GM19035 (cell line): ENCODE measurements around the gene HLA-G.

Experiments used
- ATAC-seq: cut with Tn5 transposase; IDR thresholded peaks from one replicate; pipeline ENCODE4 v1.9.1; 2021; ENCODE audit not compliant: unreplicated experiment

HLA-G gene

DNA sequence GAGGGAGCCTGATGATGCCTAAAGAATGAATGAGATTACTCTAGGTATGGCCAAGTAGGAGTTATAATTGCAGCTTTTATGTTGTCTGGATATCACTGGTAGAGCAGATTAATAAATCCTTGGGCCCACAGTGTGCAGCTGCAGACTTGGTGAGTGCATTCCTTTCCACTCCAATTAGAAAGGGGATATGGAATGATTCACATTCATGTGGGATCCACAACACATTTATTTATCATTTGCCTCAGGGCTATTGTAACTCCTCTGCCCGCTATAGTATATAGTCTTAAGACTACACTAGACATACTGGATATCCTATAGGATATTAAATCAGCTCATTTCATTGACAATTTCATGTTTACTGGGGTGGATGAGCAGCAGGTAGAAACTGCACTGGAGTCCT is 11.6 kb upstream of the HLA-G start:
- ATAC-seq, result no peak

DNA sequence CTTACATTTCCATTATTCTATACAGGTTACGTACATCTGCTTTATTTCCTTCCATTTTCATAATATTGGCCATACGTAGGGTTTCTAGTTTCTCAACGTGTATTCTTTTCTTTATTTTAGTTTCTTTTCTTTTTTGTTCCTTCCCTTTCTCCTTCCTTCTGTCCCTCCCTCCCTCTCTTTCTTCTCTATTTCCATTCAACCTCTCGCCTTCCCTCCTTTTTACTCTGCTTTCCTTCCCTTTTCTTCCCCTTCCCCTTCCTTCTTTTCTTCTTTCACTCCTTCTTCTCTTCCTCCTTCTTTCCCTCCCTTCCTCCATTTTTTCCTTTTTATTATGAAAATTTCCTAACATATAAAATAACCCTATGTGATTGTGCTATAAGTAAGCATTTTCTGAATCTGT is 8.7 kb upstream of the HLA-G start:
- no peak for ATAC-seq

DNA sequence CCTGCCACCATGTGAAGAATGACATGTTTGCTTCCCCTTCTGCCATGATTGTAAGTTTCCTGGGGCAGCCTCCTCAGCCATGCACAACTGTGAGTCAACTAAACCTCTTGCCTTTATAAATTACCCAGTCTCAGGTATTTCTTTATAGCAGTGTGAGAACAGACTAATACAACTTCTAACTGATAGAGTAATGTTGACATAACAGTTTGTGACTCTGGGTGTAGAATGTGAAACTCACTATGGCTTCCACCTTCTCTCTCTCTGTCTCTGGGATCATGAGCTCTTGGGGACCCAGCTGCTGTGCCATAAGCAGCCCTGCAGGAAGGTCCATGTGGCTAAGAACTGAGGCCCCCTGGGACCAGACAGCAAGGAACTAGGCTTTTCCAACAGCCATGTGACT is 3.5 kb upstream of the HLA-G start:
- no peak for ATAC-seq

DNA sequence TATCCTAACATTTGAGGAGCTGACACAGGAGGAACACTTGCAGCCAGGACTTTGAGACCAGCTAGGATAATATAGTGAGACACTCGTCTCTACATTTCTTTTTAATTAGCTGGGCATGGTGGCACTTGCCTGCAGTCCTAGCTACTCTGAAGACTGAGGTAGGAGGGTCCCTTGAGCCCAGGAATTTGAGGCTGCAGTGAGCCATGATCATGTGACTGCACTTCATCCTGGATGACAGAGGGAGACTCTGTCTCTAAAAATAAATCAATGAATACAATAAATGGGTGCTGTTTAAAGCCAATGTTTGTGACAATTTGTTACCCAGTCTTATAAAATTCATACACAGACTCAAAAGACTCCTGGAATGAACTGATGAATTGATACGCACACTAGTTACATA is 1.8 kb upstream of the HLA-G start:
- ATAC-seq, result no peak

DNA sequence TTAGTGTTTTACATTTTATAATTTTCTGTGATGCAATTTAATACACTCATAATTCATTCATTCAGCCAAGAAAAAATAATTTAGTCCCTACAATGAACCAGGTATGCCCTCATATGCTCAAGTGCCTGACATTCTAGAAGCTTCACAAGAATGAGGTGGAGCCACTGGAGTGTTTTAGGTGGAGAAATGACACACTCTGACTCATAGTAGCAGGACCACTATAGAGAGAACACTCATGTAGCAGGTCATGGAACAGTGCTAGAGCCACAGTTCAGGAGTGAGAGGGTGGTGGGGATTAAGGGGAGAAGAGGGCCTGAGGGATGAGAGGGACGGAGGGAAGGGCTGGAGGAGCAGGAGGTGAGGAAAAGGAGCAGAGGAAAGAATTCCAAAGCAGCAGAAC is 1.4 kb upstream of the HLA-G start:
- no peak for ATAC-seq

DNA sequence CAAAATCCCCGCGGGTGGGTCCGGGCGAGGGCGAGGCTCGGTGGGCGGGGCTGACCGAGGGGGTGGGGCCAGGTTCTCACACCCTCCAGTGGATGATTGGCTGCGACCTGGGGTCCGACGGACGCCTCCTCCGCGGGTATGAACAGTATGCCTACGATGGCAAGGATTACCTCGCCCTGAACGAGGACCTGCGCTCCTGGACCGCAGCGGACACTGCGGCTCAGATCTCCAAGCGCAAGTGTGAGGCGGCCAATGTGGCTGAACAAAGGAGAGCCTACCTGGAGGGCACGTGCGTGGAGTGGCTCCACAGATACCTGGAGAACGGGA is 809 bp downstream of the HLA-G start:
- no peak for ATAC-seq

DNA sequence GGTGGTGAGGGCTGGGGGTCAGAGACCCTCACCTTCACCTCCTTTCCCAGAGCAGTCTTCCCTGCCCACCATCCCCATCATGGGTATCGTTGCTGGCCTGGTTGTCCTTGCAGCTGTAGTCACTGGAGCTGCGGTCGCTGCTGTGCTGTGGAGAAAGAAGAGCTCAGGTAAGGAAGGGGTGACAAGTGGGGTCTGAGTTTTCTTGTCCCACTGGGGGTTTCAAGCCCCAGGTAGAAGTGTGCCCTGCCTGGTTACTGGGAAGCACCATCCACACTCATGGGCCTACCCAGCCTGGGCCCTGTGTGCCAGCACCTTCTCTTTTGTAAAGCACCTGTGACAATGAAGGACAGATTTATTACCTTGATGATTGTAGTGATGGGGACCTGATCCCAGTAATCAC is 2.1 kb downstream of the HLA-G start:
- ATAC-seq, result no peak

DNA sequence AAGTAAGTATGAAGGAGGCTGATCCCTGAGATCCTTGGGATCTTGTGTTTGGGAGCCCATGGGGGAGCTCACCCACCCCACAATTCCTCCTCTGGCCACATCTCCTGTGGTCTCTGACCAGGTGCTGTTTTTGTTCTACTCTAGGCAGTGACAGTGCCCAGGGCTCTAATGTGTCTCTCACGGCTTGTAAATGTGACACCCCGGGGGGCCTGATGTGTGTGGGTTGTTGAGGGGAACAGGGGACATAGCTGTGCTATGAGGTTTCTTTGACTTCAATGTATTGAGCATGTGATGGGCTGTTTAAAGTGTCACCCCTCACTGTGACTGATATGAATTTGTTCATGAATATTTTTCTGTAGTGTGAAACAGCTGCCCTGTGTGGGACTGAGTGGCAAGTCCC is 2.8 kb downstream of the HLA-G start:
- ATAC-seq, result no peak

DNA sequence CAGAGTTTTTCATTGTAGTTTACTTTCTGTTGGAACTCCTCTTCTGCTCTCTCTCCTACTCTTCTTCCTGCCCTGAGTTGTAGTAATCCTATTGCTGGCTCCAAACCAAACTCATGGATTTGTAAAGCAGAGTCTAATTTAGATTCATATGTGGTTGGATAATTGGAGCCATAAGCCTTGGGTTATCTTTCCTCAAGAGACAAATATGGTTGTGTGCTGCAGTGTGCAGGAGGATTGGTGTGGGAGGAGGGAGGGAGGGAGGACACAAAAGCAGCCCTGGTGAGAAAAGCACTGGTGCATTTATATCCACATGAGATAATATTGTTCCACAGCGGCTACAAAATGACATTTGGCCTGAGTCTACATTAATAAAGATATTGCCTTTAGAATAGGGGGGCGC is 4.2 kb downstream of the HLA-G start:
- no peak for ATAC-seq

DNA sequence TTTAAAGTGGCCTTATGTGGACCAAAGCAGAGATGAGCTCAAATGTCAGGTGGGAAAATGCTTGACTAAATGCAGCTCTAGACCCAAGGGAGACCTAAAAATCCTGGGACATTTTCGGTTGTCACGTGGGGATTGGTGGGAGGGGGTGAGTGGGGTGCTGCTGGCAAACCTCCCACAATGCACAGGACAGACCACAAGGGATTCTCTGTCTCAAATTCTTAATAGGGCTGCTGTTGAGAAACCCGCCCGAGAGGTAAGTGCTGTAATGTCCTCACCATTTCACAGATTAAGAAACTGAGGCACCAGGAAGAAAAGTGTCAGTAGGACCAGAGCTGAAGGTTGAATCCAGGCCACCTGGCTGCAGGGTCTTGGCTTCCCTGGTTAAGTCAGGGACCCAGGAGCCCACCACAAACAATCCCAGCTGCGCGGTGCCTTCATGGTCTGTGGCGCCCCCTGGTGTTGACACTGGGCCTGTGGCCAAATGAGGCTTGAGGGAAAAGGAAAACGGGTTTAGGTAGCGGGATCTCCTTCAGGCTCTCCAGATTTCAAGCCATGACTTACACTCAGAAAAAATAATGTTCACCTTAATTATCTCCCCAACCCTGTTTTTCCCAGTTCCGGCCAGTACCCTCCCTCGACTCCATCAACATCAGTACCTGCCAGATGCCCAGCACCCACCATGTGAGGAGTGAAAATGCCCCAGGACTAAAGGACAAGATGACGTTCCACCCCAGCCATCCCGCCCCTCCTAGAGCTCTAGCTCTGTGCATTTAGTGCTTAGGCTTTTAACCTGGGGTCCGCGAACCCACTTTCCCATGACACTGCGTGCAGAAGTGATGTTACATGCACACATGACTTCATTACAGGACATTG is 7.2 kb downstream of the HLA-G start:
- no peak for ATAC-seq

DNA sequence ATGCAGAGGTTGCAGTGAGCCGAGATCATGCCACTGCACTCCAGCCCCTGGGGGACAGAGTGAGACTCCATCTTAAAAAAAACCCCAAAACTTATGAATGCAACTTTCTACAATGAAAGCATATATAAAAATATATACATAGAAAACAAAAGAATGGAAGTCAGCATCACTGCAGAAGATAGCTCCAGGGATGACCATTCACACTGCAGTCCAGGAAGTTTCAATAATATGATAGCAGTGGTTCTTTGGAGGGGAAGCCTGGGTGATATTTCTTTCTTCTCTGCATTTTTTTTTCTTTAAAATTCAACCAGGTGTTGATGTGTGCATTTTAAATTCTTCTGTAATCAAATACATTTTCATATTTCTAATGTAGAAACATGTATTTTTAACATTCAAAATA is 12.3 kb downstream of the HLA-G start:
- ATAC-seq, result no peak

DNA sequence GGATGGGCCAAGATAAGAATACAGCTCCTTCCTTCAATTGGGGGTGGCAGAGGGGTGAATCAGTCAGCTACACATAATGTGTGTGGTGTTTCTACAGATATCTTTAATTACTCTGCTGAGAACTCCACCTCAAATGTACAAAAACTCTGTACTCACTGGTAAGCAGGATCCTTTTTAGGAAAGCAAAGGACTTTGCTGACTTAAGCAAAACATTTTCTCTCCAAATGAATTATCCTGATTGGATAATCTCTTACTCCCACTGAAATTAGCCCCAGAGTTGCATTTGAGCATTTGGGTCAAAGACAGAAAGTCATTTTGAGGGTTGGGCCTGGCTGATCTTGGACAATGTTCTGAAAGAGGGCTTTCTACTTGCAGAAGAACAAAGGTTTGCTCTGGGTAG is 13.4 kb downstream of the HLA-G start:
- ATAC-seq, result no peak

DNA sequence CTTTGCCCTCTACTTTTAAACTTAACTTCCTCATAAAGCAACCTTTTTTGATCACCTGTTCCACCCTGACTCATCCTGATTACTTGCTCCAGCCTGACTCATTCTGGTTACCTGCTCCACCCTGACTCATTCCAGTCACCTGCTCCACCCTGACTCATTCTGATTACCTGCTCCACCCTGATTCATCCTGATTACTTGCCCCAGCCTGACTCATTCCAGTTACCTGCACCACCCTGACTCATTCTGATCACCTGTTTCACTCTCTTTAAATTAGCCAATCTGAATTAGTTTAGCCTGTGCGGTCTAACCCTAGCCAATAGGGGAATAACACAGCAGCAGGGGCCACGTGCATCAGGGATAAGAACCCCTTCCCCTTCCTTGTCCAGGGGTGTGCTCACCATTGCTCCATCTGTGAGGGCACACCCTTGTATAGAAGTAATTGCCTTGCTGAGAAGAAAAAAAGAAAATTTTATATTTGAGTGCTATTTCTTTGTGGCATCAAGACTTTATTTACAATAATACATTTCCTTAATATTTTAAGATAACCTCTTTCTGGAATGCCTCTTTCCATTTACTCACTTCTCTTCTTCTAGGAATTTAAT is 17.9 kb downstream of the HLA-G start:
- ATAC-seq, result no peak

DNA sequence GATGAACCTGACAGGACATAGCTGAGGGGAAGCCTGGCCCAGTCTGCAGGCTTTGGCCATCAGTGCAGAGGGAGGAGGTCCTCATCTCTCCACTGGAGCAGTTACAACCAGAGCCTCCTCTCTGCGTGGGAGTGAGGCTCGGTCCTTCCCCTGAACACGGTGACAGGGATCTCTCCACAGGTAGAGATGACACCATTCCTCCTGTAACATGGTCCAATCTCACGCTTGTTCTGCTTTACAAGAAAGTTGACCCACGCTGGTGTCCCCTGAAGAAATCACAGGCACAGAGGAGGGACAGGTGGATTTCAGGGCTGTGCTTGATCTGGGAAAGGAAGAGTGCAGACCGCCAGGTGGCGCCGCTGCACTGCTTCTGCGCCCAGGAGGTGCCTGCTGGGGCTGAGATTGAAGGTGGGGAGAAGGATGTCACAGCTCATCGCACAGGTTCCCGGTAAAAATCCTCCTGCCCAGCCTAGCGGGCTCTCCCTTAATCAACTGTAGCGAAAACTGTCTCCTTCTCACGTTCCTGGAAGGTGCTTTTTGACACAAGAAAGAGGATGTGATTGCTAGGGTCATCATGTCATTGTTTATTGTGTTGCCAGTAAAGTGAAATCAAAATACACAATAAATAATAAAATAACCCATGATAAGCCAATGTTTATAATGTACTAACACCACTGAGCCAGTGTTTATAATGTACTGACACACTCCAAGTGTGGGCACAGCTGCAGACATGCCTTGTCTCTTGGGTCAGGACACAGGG is 20.4 kb downstream of the HLA-G start:
- peak; percentile 58 for ATAC-seq

DNA sequence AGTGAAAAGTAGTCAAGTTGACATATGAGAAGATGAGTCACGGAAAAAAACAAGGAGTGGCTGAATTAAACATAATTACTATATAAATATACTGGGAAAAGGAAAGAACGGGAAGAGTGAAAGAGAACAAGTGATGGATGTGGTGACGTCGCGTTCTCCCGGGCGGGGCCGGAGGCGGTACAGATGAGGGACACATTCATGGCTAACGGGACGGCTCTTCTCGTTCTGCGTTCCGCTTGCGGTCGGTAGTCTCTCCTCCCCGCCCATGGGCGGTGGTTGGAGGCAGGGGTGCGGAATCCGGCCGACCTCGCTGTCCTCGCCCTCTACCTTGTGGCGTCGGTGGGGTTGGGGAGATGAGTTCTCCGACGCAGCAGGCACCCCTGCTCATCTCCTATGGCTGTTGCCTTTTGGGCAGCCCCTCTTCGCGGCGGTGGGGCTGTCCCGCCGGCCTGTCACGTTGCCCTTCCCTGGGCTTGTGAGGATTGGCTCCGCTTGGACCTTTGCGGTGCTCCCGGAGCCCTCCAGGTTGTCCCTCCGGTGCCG is 22.5 kb downstream of the HLA-G start:
- ATAC-seq, result no peak

DNA sequence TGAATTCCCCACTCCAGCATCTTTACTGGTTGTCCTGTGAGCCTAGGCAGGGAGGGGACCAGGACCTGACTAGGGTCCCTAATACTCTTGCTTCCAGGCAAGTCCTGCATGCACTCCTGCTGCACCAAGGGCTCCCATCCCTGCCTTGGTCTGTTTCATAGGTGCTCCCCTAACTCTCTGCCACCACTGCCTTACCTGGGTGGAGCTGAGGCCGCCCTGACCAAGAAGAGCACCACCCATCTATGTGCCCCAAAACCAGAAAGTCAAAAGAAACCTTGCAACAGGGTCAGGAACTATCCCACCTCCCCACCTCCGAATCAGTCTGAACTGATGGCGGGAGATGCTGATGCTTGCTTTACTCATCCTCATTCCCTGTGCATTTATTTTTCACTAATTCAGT is 23.6 kb downstream of the HLA-G start:
- ATAC-seq, result no peak

DNA sequence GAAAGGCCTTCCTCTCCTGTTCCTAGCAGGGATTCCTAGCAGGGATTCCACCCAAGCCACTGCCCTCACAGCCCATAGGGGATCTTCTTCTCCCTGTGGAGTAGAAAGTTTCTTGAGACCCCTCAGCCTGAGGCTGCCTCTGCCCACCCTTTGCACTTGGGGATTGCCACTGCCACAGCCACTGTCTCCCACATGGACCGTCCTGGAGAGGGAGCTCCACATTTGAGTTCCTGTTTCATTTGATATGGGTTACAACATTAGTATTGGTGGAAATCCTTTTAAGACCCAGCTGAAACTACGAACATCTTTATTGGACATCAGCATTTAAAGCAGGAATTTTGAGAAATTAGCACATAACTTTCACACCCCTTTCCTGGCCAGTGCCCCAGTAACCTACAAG is 25.6 kb downstream of the HLA-G start:
- ATAC-seq, result no peak

DNA sequence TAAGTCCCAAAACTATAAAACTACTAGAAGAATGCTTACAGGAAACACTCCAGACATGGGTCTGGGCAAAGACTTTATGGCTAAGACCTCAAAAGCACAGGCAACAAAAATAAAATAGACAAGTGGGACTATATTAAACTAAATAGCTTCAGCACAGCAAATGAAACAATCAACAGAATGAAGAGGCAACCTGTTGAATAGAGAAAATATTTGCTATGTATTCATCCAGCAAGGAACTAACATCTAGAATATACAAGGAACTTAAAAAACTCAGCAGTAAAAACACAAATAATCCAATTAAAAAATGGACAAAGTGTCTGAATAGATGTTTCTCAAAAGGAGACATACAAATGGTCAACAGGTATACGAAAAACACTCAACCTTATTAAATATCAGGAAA is 30.4 kb downstream of the HLA-G start:
- ATAC-seq, result no peak

DNA sequence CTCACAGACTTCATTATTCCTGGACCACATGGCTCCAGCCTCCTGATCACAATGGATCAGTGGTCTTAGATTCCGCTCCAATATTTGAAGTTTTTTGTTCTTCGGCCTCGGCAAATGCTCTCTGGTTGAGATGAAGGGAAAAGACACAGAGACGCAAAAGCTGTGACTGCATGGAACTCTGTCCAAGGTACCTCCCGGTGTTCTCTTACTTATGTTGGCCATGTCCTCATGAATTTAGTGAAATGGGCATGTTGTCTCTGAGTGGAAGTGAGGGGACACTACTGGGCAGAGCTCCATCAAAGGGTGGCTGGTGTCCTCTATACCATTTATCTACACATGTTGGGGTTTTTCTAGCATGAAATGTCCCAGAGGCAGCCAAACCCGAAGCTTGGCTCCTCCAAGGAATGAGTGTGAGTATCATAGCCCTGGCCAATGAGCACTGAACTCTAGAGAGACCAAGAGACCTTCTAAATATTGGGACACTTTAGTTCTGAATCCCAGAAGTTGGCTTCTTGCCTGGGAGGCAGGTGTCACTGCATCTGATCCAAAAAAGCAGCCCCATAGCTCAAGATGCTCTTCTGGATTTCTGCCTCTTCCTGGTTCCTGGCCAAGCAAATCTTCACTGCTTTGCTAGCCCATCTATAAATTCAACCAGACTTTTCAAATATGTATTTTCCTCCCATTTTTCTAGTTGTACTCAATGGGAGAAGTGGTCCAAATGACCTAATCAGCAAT is 34.1 kb downstream of the HLA-G start:
- no peak for ATAC-seq

DNA sequence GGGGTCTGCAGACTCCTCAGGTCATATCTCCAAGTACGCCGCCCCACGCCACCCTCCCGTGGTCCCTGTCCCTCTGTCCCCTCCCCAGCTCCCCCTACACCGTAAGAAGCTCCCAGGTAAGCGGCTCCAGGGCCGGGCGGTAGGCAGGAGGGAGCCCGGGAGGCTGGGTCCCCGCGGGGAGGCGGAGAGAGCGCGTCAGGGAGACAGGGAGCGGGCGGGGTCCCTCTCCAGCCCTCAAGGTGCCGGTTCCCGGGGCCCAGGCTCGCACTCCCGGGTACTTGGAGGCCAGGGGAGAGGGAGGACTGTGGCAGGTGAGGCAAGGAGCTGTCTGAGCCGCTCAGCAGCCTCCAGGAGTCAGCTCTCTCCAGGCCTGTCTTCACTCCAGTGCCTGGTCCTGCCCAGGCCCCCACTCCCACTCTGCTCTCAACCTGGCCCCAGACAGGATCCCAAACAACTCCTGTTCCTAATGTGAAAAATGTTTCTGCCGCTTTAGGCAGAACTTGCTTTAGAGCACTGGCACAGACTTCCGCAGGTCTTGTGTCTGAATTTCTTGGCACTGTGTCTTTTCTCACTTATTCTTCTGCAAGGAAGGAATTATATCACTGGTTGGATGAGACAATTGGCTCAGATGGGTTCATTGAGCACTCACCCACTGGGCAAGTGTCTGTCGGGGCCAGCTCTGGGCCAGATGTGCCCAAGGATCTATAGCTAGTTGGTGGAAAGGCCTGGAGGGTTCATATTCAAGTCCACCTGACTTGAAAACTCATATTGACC is 36.6 kb downstream of the HLA-G start:
- ATAC-seq, result no peak

DNA sequence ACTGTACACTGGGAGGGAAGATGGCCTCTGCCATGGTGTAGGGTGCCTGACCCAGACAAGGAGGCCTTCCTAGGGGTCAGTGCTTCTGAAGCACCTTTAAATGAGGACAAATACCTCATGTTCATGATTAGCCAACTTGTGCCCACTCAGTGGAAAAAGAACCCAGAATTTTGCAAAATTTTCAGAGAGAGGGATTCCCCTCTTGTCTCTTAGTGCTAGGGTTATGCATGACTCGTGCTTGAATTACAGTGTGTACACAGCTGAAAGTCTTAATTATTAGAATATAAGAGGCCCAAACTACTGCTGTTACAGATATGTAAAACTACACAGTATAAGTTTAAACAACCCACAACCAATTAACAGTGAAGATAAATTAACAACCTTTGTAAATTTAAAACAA is 38.0 kb downstream of the HLA-G start:
- no peak for ATAC-seq
